NCI-H187 (cell line): ENCODE data around the gene CDK7.
"Not testable (repeated sequence)": the region's sequence is repeated elsewhere in the genome, so short reads cannot be mapped to it uniquely, and the experiment has no call there.

Experiments used
- DNase-seq, 2 experiments: peaks; one replicate each; lab custom pipeline; 2025; lab: John Stamatoyannopoulos, UW

Gene CDK7

DNA sequence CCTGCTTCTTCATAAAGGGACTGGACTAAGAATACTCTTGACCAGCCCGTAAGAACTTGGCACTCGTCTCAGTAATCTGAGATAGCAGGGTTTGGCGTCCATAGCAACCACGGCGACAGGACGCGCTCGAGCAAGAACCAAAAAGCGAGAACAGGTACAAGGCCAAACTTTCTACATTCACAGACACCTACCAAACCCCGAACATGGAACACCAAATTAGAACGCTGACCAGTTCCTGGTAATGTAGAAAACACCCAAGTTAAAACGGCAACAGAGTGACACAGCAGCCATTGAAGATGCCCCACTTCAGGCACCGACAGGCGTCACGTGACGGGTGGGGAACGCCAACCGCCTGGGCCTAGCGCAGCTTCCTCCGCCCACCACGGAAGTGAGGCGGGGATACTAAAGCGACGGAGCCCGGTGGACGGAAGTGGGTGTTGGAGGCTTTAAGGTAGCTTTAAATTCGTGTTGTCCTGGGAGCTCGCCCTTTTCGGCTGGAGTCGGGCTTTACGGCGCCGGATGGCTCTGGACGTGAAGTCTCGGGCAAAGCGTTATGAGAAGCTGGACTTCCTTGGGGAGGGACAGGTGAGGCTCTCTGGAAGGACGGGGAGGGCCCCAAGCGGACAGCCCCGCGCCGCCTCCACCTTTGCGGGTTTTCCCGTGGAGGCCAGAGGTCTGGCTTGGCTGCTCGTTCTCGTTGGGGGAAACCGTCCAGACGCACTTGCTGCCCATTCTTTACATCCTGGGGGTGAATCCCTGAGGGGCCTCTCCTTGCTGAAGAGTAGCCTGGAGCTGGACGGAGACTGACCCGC lies at the start of gene CDK7:
CDK7 (plus strand) TSS at position 430 of the 812 bp plus-strand sequence; CDS start at position 520, 90 bp downstream.
- peak; percentile 78 to 93 for DNase-seq

DNA sequence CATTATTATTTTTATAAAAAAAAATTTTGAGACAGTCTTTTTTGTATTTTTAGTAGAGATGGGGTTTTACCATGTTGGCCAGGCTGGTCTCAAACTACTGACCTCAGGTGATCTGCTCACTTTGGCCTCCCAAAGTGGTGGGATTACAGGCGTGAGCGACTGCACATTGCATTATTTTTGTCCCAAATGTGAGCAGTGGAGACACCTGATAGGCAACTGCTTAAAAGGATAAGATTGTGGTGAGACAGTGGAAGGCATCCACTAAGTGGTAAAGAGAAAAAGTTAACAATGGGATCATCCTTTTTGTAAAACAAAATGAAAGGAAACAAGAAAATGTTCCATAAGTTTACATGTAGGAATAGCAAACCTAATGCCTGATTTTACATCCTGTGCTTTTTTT lies 47.3 kb upstream of the CDK7 start:
- no peak for DNase-seq

DNA sequence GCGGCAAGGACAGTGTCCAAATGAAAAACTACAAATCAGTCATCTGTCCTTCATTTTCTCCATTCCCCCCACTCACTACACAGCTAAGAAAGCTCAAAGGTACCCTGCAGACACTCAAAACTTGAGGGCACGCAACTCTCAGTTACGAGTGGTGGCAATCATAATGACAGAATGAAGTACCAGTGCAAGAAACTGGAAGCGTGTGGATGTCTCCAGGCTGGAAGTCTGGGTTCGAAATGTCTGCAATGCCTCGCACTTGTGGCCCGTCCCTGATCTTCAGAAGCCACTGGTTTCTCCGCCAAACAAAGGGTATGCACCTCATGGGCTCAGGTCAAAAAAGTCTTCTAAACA lies 45.9 kb upstream of the CDK7 start:
- no peak for DNase-seq

DNA sequence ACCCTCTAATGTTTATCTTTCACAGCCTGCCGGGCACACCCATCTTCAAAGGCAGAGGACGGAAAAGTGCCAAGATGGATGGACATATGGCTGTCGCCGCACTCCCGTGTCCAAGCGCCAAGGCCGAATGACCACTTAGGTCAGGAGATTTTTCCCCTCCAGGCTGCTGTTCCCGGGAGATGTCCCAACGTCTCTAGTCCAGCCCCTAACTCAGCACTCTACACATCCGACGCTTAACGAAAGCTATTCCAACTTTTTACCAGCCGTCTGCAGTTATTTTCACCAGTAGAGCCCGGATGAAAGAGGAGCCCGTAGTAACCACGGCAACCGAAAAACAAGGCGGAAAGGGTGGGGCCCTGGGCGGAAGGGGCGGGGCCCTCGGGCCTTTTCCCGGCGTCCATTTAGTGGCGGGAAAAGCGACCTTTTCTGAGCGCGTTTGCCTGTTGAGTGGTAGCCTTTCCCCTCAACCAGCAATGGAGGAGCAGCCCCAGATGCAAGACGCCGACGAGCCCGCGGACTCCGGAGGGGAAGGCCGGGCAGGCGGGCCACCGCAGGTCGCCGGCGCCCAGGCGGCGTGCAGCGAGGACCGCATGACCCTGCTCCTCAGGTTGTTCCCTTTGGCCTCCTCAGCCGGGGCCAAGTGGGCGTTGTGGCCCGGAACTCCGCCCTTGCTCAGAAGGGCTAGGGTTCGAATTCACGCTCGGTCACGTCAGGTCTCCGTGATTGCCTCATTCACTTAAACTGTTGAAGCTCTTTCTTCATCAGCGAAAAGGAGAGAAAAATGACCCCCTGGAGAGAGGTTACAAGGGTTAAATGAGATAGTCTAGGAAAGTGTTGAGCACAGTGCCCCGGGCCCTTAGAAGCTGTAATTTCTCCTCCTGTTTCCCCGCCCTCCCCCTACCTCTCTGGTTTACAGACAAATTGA lies 45.3 kb upstream of the CDK7 start, which contains the start of gene CENPH:
CENPH (plus strand) TSS at position 422 of the 925 bp plus-strand sequence; CDS start at position 474, 52 bp downstream.
- peak; percentile 85 to 88 for DNase-seq

DNA sequence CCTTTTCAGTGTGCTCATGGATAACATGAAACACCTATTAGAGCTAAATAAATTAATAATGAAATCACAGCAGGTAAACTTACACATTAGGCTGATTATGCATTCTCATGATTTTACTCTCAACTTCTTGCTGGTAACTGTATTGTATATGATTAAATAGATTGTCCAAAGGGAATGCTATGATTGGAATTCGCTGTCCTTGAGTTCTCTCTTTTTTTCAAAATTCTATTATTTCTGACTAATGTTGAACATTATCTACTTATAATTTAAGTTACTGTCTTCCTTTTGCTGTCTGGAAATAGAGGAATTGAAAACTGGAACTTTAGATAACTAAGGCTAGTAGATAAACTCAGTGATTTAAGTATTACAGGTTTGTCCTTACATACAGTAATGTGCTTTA lies 32.2 kb upstream of the CDK7 start:
- DNase-seq, result no peak

DNA sequence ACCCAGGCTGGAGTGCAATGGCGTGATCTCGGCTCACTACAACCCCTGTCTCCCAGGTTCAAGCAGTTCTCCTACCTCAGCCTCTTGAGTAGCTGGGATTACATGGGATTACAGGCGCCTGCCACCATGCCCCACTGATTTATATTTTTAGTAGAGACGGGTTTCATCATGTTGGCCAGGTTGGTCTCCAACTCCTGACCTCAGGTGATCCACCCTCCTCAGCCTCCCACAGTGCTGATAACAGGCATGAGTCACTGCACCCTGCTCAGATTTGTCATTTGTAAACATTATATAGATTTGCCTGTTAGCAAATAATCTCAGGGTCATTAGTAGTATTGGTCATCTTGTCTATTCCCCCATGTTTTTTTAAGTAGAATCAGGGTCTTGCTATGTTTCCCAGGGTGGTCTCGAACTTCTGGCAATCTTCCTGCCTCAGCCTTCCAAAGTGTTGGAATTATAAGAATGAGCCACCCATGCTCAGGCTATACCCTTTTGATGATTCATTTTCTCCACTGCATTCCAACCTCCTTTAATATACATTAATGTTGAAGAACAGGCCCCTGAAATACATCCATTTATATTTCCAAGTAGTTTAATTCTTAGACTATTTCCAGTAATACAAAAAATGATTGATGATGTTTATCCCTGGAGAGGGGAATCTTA lies 28.0 kb upstream of the CDK7 start:
- DNase-seq, result no peak

- DNase-seq, result no peak
These were observed 25.1 kb upstream of the CDK7 start for GRCh38 chr5:69209602-69210001.

DNA sequence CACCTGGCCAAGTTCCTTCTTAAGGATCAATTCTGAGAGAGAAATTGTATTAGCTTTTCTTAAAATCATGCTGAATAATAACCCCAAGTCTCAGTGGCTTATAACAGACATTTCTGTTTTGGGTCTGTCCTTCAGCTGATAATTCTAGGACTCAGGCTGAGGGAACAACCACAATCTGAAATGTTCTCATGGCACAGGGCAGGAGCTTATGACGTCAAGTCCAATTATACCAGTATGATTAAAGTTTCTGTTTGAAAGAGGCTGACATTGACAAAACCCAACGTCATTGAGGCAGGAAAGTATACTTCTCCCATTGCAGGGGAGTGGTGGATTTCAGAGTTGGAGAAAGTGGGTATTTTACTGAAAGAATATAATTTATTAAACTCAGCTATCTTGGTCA lies 23.5 kb upstream of the CDK7 start:
- DNase-seq, result no peak

GRCh38 chr5:69212022-69212421 lies 22.7 kb upstream of the CDK7 start:
- no peak for DNase-seq

DNA sequence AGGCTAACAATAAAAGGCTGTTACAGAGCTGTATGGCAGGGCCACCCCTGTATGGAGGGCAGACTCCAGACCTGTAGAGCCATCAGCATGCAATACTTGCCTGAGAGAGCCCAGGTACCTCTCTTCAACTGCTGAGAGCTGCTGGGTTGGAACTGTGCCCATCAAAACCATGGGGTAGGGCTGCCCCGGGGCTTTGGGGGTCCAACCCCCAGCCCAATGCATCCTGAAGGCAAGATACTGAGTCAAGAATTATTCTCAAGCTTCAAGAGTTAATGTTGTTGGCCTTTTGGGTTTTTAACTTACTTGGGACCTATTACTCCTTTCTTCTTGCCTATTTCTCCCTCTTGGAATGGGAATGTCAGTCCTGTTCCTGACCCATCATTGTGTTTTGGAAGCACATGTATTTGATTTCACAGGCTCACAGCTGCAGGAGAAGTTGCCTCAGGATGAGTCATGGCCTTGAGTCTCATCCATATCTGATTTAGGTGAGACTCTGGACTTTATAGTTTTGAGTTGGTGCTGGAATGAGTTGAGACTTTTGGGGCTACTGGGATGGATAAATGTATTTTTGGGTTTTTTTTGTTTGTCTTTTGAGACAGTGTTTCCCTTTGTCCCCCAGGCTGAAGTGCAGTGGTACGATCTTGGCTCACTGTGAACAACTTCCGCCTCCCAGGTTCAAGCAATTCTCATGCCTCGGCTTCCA lies 21.0 kb upstream of the CDK7 start:
- no peak for DNase-seq

DNA sequence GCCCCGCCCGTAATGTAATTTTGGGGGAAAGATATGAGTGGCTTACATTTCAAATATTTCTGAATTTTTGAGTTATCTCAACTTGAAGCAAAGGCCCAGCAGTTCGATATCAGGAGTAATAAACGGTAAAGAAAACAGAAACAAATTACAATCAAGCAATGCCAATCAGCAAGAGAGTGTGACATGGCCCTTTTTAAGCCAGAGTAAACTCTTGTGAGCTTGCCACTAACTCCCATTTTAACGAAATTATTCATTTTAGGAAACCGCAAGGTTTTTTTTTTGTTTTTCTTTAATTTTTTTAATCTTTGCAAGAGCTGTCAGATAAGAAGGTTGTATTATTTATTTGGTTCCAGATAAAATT lies 17.6 kb upstream of the CDK7 start:
- no peak for DNase-seq

GRCh38 chr5:69217548-69218526 lies 16.8 kb upstream of the CDK7 start:
- peak; percentile 92 to 96 for DNase-seq

DNA sequence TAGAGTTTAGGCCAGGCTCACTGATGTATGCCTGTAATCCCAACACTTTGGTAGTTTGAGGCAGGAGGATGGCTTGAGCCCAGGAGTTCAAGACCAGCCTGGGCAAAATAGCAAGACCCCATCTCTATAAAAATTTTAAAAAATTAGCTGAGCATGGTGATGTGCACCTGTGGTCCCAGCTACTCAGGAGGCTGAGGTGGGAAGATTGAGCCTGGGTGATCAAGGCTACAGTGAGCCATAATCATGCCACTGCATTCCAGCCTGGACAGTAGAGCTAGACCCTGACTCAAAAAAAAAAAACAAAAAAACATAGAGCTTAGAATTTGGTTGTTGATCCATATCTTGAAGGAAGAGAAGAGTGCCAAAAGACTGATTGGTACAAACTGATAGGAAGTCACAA lies 14.7 kb upstream of the CDK7 start:
- no peak for DNase-seq

DNA sequence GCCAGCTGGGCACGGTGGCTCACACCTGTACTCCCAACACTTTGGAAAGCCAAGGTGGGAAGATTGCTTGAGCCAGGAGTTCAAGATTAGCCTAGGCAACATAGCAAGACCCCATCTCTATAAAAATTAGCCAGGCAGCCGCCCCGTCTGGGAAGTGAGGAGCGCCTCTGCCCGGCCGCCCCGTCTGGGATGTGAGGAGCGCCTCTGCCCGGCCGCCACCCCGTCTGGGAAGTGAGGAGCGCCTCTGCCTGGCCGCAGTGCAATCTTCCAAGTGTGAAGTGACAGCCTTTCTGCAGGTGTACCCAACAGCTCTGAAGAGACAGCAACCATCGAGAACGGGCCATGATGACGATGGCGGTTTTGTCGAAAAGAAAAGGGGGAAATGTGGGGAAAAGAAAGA lies 14.3 kb upstream of the CDK7 start:
- DNase-seq, result not testable (repeated sequence)

GRCh38 chr5:69220833-69221232 lies 13.9 kb upstream of the CDK7 start:
- peak in 1 of 2 experiments; percentile 10 for DNase-seq

DNA sequence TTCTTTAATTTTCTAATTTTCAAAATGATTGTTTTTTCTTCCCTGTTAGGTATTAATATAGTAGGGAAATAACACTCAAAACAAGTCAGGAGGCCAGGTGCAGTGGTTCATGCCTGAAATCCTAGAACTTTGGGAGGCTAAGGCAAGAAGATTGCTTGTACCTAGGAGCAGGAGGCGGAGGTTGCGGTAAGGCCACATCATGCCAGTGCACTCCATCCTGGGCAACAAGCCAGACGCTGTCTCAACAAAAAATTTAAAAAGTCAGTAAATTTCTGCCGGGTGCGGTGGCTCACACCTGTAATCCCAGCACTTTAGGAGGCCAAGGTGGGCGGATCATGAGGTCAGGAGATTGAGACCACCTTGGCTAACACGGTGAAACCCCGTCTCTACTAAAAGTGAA lies 10.2 kb upstream of the CDK7 start:
- DNase-seq, result no peak

GRCh38 chr5:69225860-69226259 lies 8.8 kb upstream of the CDK7 start:
- no peak for DNase-seq

- DNase-seq, result no peak
These were observed 4.5 kb upstream of the CDK7 start for GRCh38 chr5:69230181-69230580.

DNA sequence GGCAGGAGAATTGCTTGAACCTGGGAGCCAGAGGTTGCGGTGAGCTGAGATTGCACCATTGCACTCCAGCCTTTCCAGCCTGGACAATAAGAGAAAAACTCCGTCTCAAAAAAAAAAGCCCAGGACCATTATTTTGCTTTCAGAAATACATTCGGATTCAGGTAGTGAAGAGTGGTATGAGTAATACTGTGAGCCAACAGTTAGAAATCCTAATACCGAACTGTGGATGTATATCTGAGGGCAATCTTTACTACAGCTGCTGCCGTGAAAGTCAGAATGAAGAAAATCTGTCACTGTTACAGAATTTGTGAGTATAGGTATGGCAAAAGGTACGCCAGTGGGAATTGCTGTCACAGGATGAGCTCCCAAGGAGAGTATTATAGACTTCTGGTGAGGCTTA lies 3.4 kb upstream of the CDK7 start:
- no peak for DNase-seq

DNA sequence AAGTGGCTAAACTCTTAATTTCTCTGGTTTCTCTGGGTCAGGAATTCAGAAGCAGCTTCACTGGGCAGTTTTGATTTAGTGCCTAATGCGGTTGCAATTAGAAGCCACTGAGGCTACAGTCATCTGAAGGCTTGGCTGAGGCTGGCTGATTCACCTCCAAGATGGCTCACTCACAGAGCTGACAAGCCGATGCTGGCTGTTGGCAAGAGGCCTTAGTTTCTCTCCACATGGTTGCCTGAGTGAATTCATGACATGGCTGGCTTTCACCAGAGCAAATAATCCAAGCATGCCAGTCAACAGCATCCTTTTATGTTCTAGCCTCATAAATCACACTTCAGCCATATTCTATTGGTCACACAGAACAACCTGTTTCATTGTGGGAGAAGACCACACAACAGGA lies 2.8 kb upstream of the CDK7 start:
- DNase-seq, result no peak

DNA sequence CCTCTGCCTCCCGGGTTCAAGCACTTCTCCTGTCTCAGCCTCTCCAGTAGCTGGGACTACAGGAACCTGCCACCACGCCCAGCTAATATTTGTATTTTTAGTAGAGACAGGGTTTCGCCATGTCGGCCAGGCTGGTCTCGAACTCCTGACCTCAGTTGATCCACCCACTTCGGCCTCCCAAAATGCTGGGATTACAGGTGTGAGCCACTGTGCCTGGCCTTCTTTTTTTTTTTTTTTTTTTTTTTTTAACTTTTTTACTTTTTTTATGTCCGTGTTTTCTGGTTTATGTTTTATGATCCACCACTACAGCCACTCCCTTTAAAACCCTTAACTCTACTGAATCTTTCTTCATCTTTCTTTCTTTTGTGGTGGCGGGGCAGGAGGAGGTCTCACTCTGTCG lies 2.0 kb downstream of the CDK7 start:
- DNase-seq, result not testable (repeated sequence)
